Muscle layer of colon (tissue), 2 donors: ENCODE results near the gene CEBPE.
A peak's percentile ranks its signal among the peaks of the same experiment; 100 is the strongest.

Experiments used
- H3K27ac ChIP-seq: one replicate; pipeline ENCODE4 v1.7.0; 2013; ENCODE audit warnings: low read depth, mild to moderate bottlenecking, low read length, moderate library complexity
- H3K27me3 ChIP-seq, 2 donors: one replicate each; pipeline ENCODE4 v1.7.0; 2013; ENCODE audit warnings: low read length in 2 of 2, mild to moderate bottlenecking in 2 of 2; ENCODE audit not compliant: insufficient read depth in 2 of 2, control insufficient read depth in 1 of 2
- H3K36me3 ChIP-seq: one replicate; pipeline ENCODE4 v1.7.0; 2013; ENCODE audit warnings: mild to moderate bottlenecking, low read length; ENCODE audit not compliant: insufficient read depth
- H3K4me1 ChIP-seq: one replicate; pipeline ENCODE4 v1.7.0; 2013; ENCODE audit warnings: mild to moderate bottlenecking, low read length; ENCODE audit not compliant: insufficient read depth
- H3K4me3 ChIP-seq, 2 donors: one replicate each; pipeline ENCODE4 v1.7.0; 2013; ENCODE audit warnings: low read length in 2 of 2, low read depth in 1 of 2, mild to moderate bottlenecking in 1 of 2, moderate library complexity in 1 of 2
- H3K9ac ChIP-seq: one replicate; pipeline ENCODE4 v1.7.0; 2013; ENCODE audit warnings: low read length
- H3K9me3 ChIP-seq: one replicate; pipeline ENCODE4 v1.7.0; 2013; ENCODE audit warnings: mild to moderate bottlenecking, low read length
- donor health status: abdominal sarcoma.
- donor health status: Adenocarcinoma of cecum.

Gene CEBPE

GRCh38 chr14:23118506-23119362 lies at the start of gene CEBPE:
Gene CEBPE (minus strand): TSS chr14:23119255. CDS start chr14:23119091, 164 bp downstream.
- Histone ChIP-seq H3K27ac (no peak within 1 kb of the TSS), H3K9ac (no peak within 1 kb of the TSS), H3K4me3 (no peak within 1 kb of the TSS), H3K9me3 (no peaks in the 10 kb centered on the region), H3K27me3 (peaks cover 0 to 15% of the 10 kb centered on the region in 2 donors), H3K4me1 (peaks cover 9% of the 10 kb centered on the region), H3K36me3 (no peaks in the 10 kb centered on the region)

- Histone ChIP-seq H3K27me3 (no peaks in the 10 kb centered on the region), H3K9ac (no peak overlapping the region), H3K9me3 (no peaks in the 10 kb centered on the region), H3K27ac (peak overlapping the region; percentile 28), H3K4me3 (no peak overlapping the region), H3K36me3 (no peaks in the 10 kb centered on the region), H3K4me1 (peaks cover 23% of the 10 kb centered on the region)
Observed at GRCh38 chr14:23168246-23168645, 49.2 kb upstream of the CEBPE start.

- H3K9me3 ChIP-seq, result no peaks in the 10 kb centered on the region
- no peaks in the 10 kb centered on the region for H3K27me3 ChIP-seq
- peak overlapping the region; percentile 13 for H3K27ac ChIP-seq
- no peak overlapping the region for H3K9ac ChIP-seq
- H3K4me1 ChIP-seq, result peaks cover 23% of the 10 kb centered on the region
- no peaks in the 10 kb centered on the region for H3K36me3 ChIP-seq
- H3K4me3 ChIP-seq, result no peak overlapping the region
Observed at GRCh38 chr14:23167116-23167847, 48.2 kb upstream of the CEBPE start.

GRCh38 chr14:23164949-23165348 lies 45.9 kb upstream of the CEBPE start:
- Histone ChIP-seq H3K9me3 (no peaks in the 10 kb centered on the region), H3K9ac (no peak overlapping the region), H3K36me3 (no peaks in the 10 kb centered on the region), H3K4me1 (peaks cover 26% of the 10 kb centered on the region), H3K27me3 (no peaks in the 10 kb centered on the region), H3K27ac (no peak overlapping the region), H3K4me3 (no peak overlapping the region)

GRCh38 chr14:23164250-23164649 lies 45.2 kb upstream of the CEBPE start:
- H3K4me3 ChIP-seq, result no peak overlapping the region
- H3K9me3 ChIP-seq, result no peaks in the 10 kb centered on the region
- peaks cover 26% of the 10 kb centered on the region for H3K4me1 ChIP-seq
- no peak overlapping the region for H3K27ac ChIP-seq
- no peaks in the 10 kb centered on the region for H3K27me3 ChIP-seq
- no peak overlapping the region for H3K9ac ChIP-seq
- no peaks in the 10 kb centered on the region for H3K36me3 ChIP-seq

DNA sequence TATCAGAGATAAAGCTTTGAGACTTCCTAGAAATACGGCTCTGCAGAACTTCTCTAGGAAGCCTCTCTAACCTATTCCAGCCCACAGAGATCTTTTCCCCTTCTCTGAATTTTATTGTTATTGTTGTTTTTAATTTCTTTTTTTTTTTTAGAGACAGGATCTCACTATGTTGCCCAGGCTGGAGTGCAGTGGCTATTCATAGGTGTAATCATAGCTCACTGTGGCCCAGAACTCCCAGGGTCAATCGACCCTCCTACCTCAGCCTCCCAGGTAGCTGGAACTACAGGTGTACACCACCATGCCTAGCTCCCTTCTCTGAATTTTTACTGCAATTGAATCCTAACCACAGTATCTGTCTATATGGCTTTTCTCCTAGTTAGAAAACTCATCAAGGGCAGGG lies 44.8 kb upstream of the CEBPE start:
- Histone ChIP-seq H3K4me1 (peaks cover 25% of the 10 kb centered on the region), H3K36me3 (no peaks in the 10 kb centered on the region), H3K9me3 (no peaks in the 10 kb centered on the region), H3K4me3 (no peak overlapping the region), H3K9ac (no peak overlapping the region), H3K27me3 (no peaks in the 10 kb centered on the region), H3K27ac (no peak overlapping the region)

- H3K9me3 ChIP-seq, result no peaks in the 10 kb centered on the region
- peaks cover 14% of the 10 kb centered on the region for H3K4me1 ChIP-seq
- H3K36me3 ChIP-seq, result no peaks in the 10 kb centered on the region
- H3K9ac ChIP-seq, result no peak overlapping the region
- H3K27ac ChIP-seq, result no peak overlapping the region
- H3K4me3 ChIP-seq, result no peak overlapping the region
- no peaks in the 10 kb centered on the region for H3K27me3 ChIP-seq
Observed at GRCh38 chr14:23162800-23163199, 43.7 kb upstream of the CEBPE start.

DNA sequence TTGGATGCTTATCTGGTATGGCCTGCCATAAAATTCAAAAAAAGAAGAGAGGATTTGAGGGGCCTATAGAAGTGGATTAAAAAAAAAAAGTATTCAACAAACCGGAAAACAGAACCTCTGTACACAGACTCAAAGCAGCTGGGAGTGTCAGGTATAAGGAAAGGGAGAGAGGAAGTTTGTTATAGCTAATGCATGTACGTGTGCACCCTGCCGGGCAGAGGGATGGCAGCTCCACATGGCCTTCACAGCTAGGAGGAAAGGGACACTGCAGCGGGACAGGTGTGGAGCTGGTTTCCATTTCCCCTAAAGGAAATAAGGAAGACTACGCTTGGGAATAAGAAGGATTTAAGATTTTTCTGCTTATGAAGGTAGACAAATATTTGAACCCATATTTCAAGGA lies 43.0 kb upstream of the CEBPE start:
- Histone ChIP-seq H3K27me3 (no peaks in the 10 kb centered on the region), H3K27ac (no peak overlapping the region), H3K36me3 (no peaks in the 10 kb centered on the region), H3K9ac (no peak overlapping the region), H3K9me3 (no peaks in the 10 kb centered on the region), H3K4me1 (peaks cover 6% of the 10 kb centered on the region), H3K4me3 (no peak overlapping the region)

DNA sequence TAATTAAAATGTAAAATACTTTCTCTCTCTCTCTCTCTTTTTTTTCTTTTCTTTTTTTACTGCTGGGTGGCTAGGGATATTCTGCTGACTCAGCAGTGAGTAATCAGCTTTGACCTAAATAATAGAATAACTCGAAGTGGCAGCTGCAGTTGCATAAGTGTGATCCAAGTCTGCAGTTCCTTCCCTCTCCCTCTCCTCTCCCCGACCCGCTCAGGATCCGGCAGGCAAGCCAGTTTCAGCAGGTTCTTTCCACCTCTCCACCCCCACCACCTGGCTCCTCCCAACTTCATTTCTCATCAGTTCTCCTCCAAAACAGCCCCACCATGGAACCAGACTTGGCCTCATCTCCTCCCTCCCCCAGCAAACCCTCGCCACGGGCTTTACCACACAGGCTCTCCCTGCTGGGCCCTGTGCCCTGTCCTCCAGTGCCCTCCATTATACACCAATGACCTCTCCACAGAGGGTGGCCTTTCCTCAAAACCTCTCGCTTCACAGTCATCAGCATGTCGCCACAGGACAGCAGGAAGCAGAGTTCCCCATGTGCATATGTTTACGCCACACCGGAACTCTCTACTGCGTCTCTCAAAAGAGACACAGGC lies 42.0 kb upstream of the CEBPE start:
- Histone ChIP-seq H3K9ac (no peak overlapping the region), H3K27me3 (no peaks in the 10 kb centered on the region), H3K36me3 (no peaks in the 10 kb centered on the region), H3K27ac (no peak overlapping the region), H3K9me3 (no peaks in the 10 kb centered on the region), H3K4me3 (no peak overlapping the region), H3K4me1 (peaks cover 3% of the 10 kb centered on the region)

GRCh38 chr14:23159532-23159931 lies 40.5 kb upstream of the CEBPE start:
- Histone ChIP-seq H3K4me1 (peaks cover 16% of the 10 kb centered on the region), H3K27me3 (no peaks in the 10 kb centered on the region)

GRCh38 chr14:23158779-23159178 lies 39.7 kb upstream of the CEBPE start:
- H3K36me3 ChIP-seq, result no peaks in the 10 kb centered on the region
- H3K27me3 ChIP-seq, result no peaks in the 10 kb centered on the region
- H3K4me3 ChIP-seq, result no peak overlapping the region
- peaks cover 17% of the 10 kb centered on the region for H3K4me1 ChIP-seq
- no peaks in the 10 kb centered on the region for H3K9me3 ChIP-seq
- H3K27ac ChIP-seq, result no peak overlapping the region
- H3K9ac ChIP-seq, result no peak overlapping the region

More at GRCh38 chr14:23159532-23159931, 40.5 kb upstream of the CEBPE start:
- Histone ChIP-seq H3K9me3 (no peaks in the 10 kb centered on the region), H3K4me3 (no peak overlapping the region), H3K9ac (no peak overlapping the region), H3K27ac (no peak overlapping the region), H3K36me3 (no peaks in the 10 kb centered on the region)
